ENCODE measurements around the gene PTTG1IP.

GRCh38 chr21:44880405-44881197 is 7.1 kb upstream of the PTTG1IP start:
- TF ChIP-seq, protein P1, sequence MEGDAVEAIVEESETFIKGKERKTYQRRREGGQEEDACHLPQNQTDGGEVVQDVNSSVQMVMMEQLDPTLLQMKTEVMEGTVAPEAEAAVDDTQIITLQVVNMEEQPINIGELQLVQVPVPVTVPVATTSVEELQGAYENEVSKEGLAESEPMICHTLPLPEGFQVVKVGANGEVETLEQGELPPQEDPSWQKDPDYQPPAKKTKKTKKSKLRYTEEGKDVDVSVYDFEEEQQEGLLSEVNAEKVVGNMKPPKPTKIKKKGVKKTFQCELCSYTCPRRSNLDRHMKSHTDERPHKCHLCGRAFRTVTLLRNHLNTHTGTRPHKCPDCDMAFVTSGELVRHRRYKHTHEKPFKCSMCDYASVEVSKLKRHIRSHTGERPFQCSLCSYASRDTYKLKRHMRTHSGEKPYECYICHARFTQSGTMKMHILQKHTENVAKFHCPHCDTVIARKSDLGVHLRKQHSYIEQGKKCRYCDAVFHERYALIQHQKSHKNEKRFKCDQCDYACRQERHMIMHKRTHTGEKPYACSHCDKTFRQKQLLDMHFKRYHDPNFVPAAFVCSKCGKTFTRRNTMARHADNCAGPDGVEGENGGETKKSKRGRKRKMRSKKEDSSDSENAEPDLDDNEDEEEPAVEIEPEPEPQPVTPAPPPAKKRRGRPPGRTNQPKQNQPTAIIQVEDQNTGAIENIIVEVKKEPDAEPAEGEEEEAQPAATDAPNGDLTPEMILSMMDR (IDR thresholded peaks at IDR 0.05): no peak
- no peak for TF ChIP-seq POLR2A (IDR thresholded peaks at IDR 0.05)

Measured in thyroid gland (tissue), 4 donors.